Endometrial microvascular endothelial cells (primary cell): ENCODE measurements around the gene PCDHGC3. TPM values are rescaled to one million over a fixed set of nuclear protein-coding genes. Genes with fewer than 3 reads are reported as not detected.

Experiments used
- in situ Hi-C: cut with HindIII; loops from 2 replicates; pipeline ENCODE4 v1.10.0; 2017; ENCODE audit warnings: low sequenced_read_pairs, low pct_unique_long_range_greater_than_20kb; ENCODE audit errors: inconsistent ontology term
- total RNA-seq: library from RNA; depleted of rRNA; stranded (reverse); fragments of >200 nt; gene quantifications from one replicate; pipeline ENCODE4 v1.2.3, GENCODE V29; 2015; ENCODE audit errors: inconsistent ontology term

Gene PCDHGC3
- total RNA-seq, 1 donor from 2014 or later, result 8.1 TPM

GRCh38 chr5:141517880-141518617 is 42.3 kb downstream of the PCDHGC3 start:
- in situ Hi-C loops, result no loop called here

- in situ Hi-C loops, result no loop called here
Observed at GRCh38 chr5:141518618-141519015, 42.9 kb downstream of the PCDHGC3 start.

GRCh38 chr5:141519605-141520565 is 44.1 kb downstream of the PCDHGC3 start:
- in situ Hi-C loops, result no loop called here

GRCh38 chr5:141521244-141521781 is 45.5 kb downstream of the PCDHGC3 start:
- in situ Hi-C loops, result no loop called here

GRCh38 chr5:141522301-141522700 is 46.5 kb downstream of the PCDHGC3 start:
- in situ Hi-C loops, result no loop called here

GRCh38 chr5:141523991-141524390 is 48.2 kb downstream of the PCDHGC3 start:
- in situ Hi-C loops, result no loop called here

GRCh38 chr5:141524604-141525597 is 49.1 kb downstream of the PCDHGC3 start:
- in situ Hi-C loops, result no loop called here

GRCh38 chr5:141525653-141526052 is 49.9 kb downstream of the PCDHGC3 start:
- in situ Hi-C loops, result no loop called here

- in situ Hi-C loops, result no loop called here
Observed at GRCh38 chr5:141527426-141527825, 51.7 kb downstream of the PCDHGC3 start.

Other genes with a start within 250 kb of the PCDHGC3 start
- not detected for gene PCDHB15, start 230.6 kb upstream of the PCDHGC3 start, total RNA-seq
- 0.09 TPM for gene SLC25A2, start 171.9 kb upstream of the PCDHGC3 start, total RNA-seq
- gene TAF7, start 155.2 kb upstream of the PCDHGC3 start, total RNA-seq, result 45.0 TPM
- gene PCDHGA1, start 145.5 kb upstream of the PCDHGC3 start, total RNA-seq, result 0.09 TPM
- gene PCDHGA2, start 137.2 kb upstream of the PCDHGC3 start, total RNA-seq, result 0.84 TPM
- 1.3 TPM for gene PCDHGA3, start 132.1 kb upstream of the PCDHGC3 start, total RNA-seq
- gene PCDHGB1, start 125.9 kb upstream of the PCDHGC3 start, total RNA-seq, result 0.74 TPM
- gene PCDHGA4, start 120.9 kb upstream of the PCDHGC3 start, total RNA-seq, result 3.2 TPM
- gene PCDHGB2, start 116.0 kb upstream of the PCDHGC3 start, total RNA-seq, result 2.0 TPM
- gene PCDHGA5, start 111.8 kb upstream of the PCDHGC3 start, total RNA-seq, result 0.46 TPM
- gene PCDHGB3, start 105.7 kb upstream of the PCDHGC3 start, total RNA-seq, result 0.65 TPM
- 1.2 TPM for gene PCDHGA6, start 102.1 kb upstream of the PCDHGC3 start, total RNA-seq
- 1.0 TPM for gene PCDHGA7, start 93.2 kb upstream of the PCDHGC3 start, total RNA-seq
- 2.4 TPM for gene PCDHGB4, start 88.3 kb upstream of the PCDHGC3 start, total RNA-seq
- under 0.01 TPM for gene PCDHGA8, start 83.3 kb upstream of the PCDHGC3 start, total RNA-seq
- gene PCDHGB5, start 78.0 kb upstream of the PCDHGC3 start, total RNA-seq, result 3.7 TPM
- 0.19 TPM for gene PCDHGA9, start 73.2 kb upstream of the PCDHGC3 start, total RNA-seq
- 1.0 TPM for gene PCDHGB6, start 67.9 kb upstream of the PCDHGC3 start, total RNA-seq
- 1.1 TPM for gene PCDHGA10, start 63.0 kb upstream of the PCDHGC3 start, total RNA-seq
- 1.2 TPM for gene PCDHGB7, start 58.3 kb upstream of the PCDHGC3 start, total RNA-seq
- gene PCDHGA11, start 54.9 kb upstream of the PCDHGC3 start, total RNA-seq, result 4.5 TPM
- gene PCDHGA12, start 45.5 kb upstream of the PCDHGC3 start, total RNA-seq, result 0.74 TPM
- not detected for gene PCDHGC4, start 9.1 kb downstream of the PCDHGC3 start, total RNA-seq
- not detected for gene PCDHGC5, start 13.1 kb downstream of the PCDHGC3 start, total RNA-seq
- 91.6 TPM for gene DIAPH1, start 143.0 kb downstream of the PCDHGC3 start, total RNA-seq
- 43.5 TPM for gene HDAC3, start 160.9 kb downstream of the PCDHGC3 start, total RNA-seq
- 9.0 TPM for gene RELL2, start 161.0 kb downstream of the PCDHGC3 start, total RNA-seq
- 68.2 TPM for gene FCHSD1, start 175.5 kb downstream of the PCDHGC3 start, total RNA-seq
- gene ARAP3, start 206.3 kb downstream of the PCDHGC3 start, total RNA-seq, result 58.1 TPM